HUES64 (cell line): ENCODE results near the gene CEBPA.

Experiments used
- H3K27ac ChIP-seq: 2 replicates; pipeline ENCODE4 v1.7.0; 2013; ENCODE audit warnings: low read depth, low read length, inconsistent platforms
- H3K27me3 ChIP-seq: 2 replicates; pipeline ENCODE4 v1.6.1; 2013; ENCODE audit warnings: mild to moderate bottlenecking, low read length; ENCODE audit not compliant: insufficient read depth
- H3K36me3 ChIP-seq: 2 replicates; pipeline ENCODE4 v1.6.1; 2013; ENCODE audit warnings: mild to moderate bottlenecking, low read length; ENCODE audit not compliant: insufficient read depth
- H3K4me1 ChIP-seq: 2 replicates; pipeline ENCODE4 v1.6.1; 2013; ENCODE audit warnings: mild to moderate bottlenecking, low read length, moderate library complexity; ENCODE audit not compliant: insufficient read depth
- H3K4me3 ChIP-seq: 2 replicates; pipeline ENCODE4 v1.5.1; 2013; ENCODE audit warnings: mild to moderate bottlenecking, low read length, moderate library complexity
- H3K9ac ChIP-seq: 2 replicates; pipeline ENCODE4 v1.6.1; 2013; ENCODE audit warnings: mild to moderate bottlenecking, low read depth, low read length
- H3K9me3 ChIP-seq: 2 replicates; pipeline ENCODE4 v1.6.1; 2013; ENCODE audit warnings: low read depth, low read length; ENCODE audit not compliant: insufficient read depth
- WGBS: fragments of 150-250, 120-280 bp; methylation state at CpG from one replicate; pipeline ENCODE4 v1.1.7; 2013; ENCODE audit warnings: missing lambda C conversion rate; 5-methylcytosine and 5-hydroxymethylcytosine counted together

Gene CEBPA

GRCh38 chr19:33343301-33343700 is 41.0 kb upstream of the CEBPA start:
- H3K27me3 ChIP-seq, result peaks cover 3% of the 10 kb centered on the region; the same call in 1 of the 2 replicates
- H3K27ac ChIP-seq, result no peak overlapping the region
- H3K4me1 ChIP-seq, result peaks cover 3% of the 10 kb centered on the region; the same call in 1 of the 2 replicates
- H3K9me3 ChIP-seq, result no peaks in the 10 kb centered on the region
- no peak overlapping the region for H3K9ac ChIP-seq
- H3K4me3 ChIP-seq, result no peak overlapping the region
- WGBS, result 93% methylated on average over 2 of the region's 2 CpGs
- no peaks in the 10 kb centered on the region for H3K36me3 ChIP-seq

- no peak overlapping the region for H3K4me3 ChIP-seq
- no peaks in the 10 kb centered on the region for H3K9me3 ChIP-seq
- peaks cover 3% of the 10 kb centered on the region; the same call in 1 of the 2 replicates for H3K27me3 ChIP-seq
- H3K9ac ChIP-seq, result no peak overlapping the region
- WGBS, result 74% methylated on average over 2 of the region's 2 CpGs
- no peak overlapping the region for H3K27ac ChIP-seq
- H3K36me3 ChIP-seq, result no peaks in the 10 kb centered on the region
- peaks cover 3% of the 10 kb centered on the region; the same call in 1 of the 2 replicates for H3K4me1 ChIP-seq
These were observed 38.7 kb upstream of the CEBPA start for GRCh38 chr19:33340991-33341390.

GRCh38 chr19:33339016-33339984 is 37.0 kb upstream of the CEBPA start:
- Histone ChIP-seq H3K27me3 (0 out of 2 replicates have a peak, but pooled peaks cover under 1% of the 10 kb centered on the region), H3K9ac (no peak overlapping the region), H3K9me3 (no peaks in the 10 kb centered on the region), H3K36me3 (no peaks in the 10 kb centered on the region), H3K4me3 (no peak overlapping the region), H3K4me1 (peaks cover 3% of the 10 kb centered on the region; the same call in 1 of the 2 replicates), H3K27ac (no peak overlapping the region)
- WGBS, result 86% methylated on average over 8 of the region's 8 CpGs

- Histone ChIP-seq H3K4me1 (no peaks in the 10 kb centered on the region), H3K27ac (no peak overlapping the region), H3K9me3 (no peaks in the 10 kb centered on the region), H3K27me3 (no peaks in the 10 kb centered on the region), H3K4me3 (no peak overlapping the region), H3K9ac (no peak overlapping the region), H3K36me3 (no peaks in the 10 kb centered on the region)
- WGBS, result 89% methylated on average over 5 of the region's 5 CpGs
These were observed 33.1 kb upstream of the CEBPA start for GRCh38 chr19:33335446-33335845.

GRCh38 chr19:33334271-33334670 is 31.9 kb upstream of the CEBPA start:
- Histone ChIP-seq H3K4me1 (no peaks in the 10 kb centered on the region), H3K9ac (no peak overlapping the region), H3K27ac (no peak overlapping the region), H3K9me3 (no peaks in the 10 kb centered on the region), H3K36me3 (no peaks in the 10 kb centered on the region), H3K27me3 (no peaks in the 10 kb centered on the region), H3K4me3 (no peak overlapping the region)
- WGBS, result 95% methylated on average over 3 of the region's 3 CpGs

- no peaks in the 10 kb centered on the region for H3K9me3 ChIP-seq
- H3K9ac ChIP-seq, result no peak overlapping the region
- H3K27ac ChIP-seq, result no peak overlapping the region
- 90% methylated on average over 2 of the region's 3 CpGs for WGBS
- H3K4me3 ChIP-seq, result no peak overlapping the region
- H3K4me1 ChIP-seq, result no peaks in the 10 kb centered on the region
- no peaks in the 10 kb centered on the region for H3K36me3 ChIP-seq
- H3K27me3 ChIP-seq, result no peaks in the 10 kb centered on the region
These were observed 31.3 kb upstream of the CEBPA start for GRCh38 chr19:33333642-33334041.

- no peak overlapping the region for H3K27ac ChIP-seq
- H3K4me3 ChIP-seq, result no peak overlapping the region
- no peaks in the 10 kb centered on the region for H3K27me3 ChIP-seq
- H3K9ac ChIP-seq, result no peak overlapping the region
- WGBS, result 94% methylated on average over 3 of the region's 4 CpGs
- no peaks in the 10 kb centered on the region for H3K4me1 ChIP-seq
- no peaks in the 10 kb centered on the region for H3K9me3 ChIP-seq
- H3K36me3 ChIP-seq, result no peaks in the 10 kb centered on the region
These were observed 30.8 kb upstream of the CEBPA start for GRCh38 chr19:33333151-33333550.

- Histone ChIP-seq H3K9ac (no peak overlapping the region), H3K27me3 (no peaks in the 10 kb centered on the region), H3K4me3 (no peak overlapping the region), H3K9me3 (no peaks in the 10 kb centered on the region), H3K4me1 (no peaks in the 10 kb centered on the region), H3K27ac (no peak overlapping the region), H3K36me3 (no peaks in the 10 kb centered on the region)
- 93% methylated on average over 5 of the region's 5 CpGs for WGBS
These were observed 29.9 kb upstream of the CEBPA start for GRCh38 chr19:33332248-33332647.

GRCh38 chr19:33329736-33330135 is 27.4 kb upstream of the CEBPA start:
- no peaks in the 10 kb centered on the region for H3K4me1 ChIP-seq
- no peak overlapping the region for H3K9ac ChIP-seq
- H3K4me3 ChIP-seq, result no peak overlapping the region
- no peaks in the 10 kb centered on the region for H3K36me3 ChIP-seq
- H3K27ac ChIP-seq, result no peak overlapping the region
- H3K27me3 ChIP-seq, result no peaks in the 10 kb centered on the region
- H3K9me3 ChIP-seq, result 0 out of 2 replicates have a peak, but pooled peaks cover 2% of the 10 kb centered on the region
- WGBS, result 93% methylated on average over 4 of the region's 4 CpGs

- Histone ChIP-seq H3K27me3 (no peaks in the 10 kb centered on the region), H3K4me1 (no peaks in the 10 kb centered on the region), H3K27ac (no peak overlapping the region), H3K9me3 (0 out of 2 replicates have a peak, but pooled peaks cover 2% of the 10 kb centered on the region), H3K36me3 (no peaks in the 10 kb centered on the region), H3K9ac (no peak overlapping the region), H3K4me3 (no peak overlapping the region)
- WGBS, result 83% methylated on average over 8 of the region's 8 CpGs
These were observed 26.7 kb upstream of the CEBPA start for GRCh38 chr19:33329060-33329459.

GRCh38 chr19:33325920-33326319 is 23.6 kb upstream of the CEBPA start:
- H3K9me3 ChIP-seq, result peaks cover 16% of the 10 kb centered on the region; the same call in 1 of the 2 replicates

More at GRCh38 chr19:33325920-33326319, 23.6 kb upstream of the CEBPA start:
- H3K36me3 ChIP-seq, result no peaks in the 10 kb centered on the region
- H3K9ac ChIP-seq, result no peak overlapping the region
- H3K4me3 ChIP-seq, result no peak overlapping the region
- no peaks in the 10 kb centered on the region for H3K27me3 ChIP-seq
- WGBS, result 94% methylated on average over 5 of the region's 5 CpGs
- no peaks in the 10 kb centered on the region for H3K4me1 ChIP-seq
- H3K27ac ChIP-seq, result no peak overlapping the region
